SU-DHL-6 (cell line): ENCODE measurements around the gene EIF1.

Experiments used
- EZH2phosphoT487 ChIP-seq: fragments of 200-600 bp; sonication (generic), shearing (Covaris generic); conservative IDR thresholded peaks from 2 replicates; pipeline ENCODE4 v1.6.1; 2018; ENCODE audit warnings: mild to moderate bottlenecking, antibody characterized with exemption, low read length, moderate library complexity, mixed read lengths
- TF ChIP-seq, protein P1 (sequence below): fragments of 200-600 bp; sonication (generic); IDR thresholded peaks from one replicate; pipeline ENCODE4 v1.5.1; 2017; ENCODE audit warnings: antibody characterized with exemption, mild to moderate bottlenecking, low read length, moderate library complexity; ENCODE audit not compliant: insufficient read depth, poor library complexity, severe bottlenecking

DNA sequence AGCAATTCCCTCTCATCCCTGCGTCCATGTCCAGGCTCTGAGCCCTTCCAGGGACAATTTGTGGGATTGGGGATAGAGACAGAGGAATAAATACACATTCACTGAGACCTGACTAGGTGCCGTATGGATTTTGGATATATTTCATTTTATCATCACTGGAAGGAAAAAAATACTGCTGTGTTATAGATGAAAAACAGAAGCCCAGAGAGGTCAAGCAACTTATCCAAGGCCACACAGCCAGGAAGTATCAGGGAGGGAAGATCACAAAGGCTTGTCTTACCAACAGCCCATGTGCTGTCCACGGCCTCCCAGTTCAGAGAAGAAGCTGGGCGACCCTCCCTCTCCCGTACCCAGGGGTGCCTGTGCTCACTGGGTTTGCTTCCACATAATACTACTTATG is 51.8 kb downstream of the EIF1 start:
- TF ChIP-seq, protein P1, sequence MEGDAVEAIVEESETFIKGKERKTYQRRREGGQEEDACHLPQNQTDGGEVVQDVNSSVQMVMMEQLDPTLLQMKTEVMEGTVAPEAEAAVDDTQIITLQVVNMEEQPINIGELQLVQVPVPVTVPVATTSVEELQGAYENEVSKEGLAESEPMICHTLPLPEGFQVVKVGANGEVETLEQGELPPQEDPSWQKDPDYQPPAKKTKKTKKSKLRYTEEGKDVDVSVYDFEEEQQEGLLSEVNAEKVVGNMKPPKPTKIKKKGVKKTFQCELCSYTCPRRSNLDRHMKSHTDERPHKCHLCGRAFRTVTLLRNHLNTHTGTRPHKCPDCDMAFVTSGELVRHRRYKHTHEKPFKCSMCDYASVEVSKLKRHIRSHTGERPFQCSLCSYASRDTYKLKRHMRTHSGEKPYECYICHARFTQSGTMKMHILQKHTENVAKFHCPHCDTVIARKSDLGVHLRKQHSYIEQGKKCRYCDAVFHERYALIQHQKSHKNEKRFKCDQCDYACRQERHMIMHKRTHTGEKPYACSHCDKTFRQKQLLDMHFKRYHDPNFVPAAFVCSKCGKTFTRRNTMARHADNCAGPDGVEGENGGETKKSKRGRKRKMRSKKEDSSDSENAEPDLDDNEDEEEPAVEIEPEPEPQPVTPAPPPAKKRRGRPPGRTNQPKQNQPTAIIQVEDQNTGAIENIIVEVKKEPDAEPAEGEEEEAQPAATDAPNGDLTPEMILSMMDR, result no peak
- no peak for TF ChIP-seq EZH2phosphoT487
